AG04449 (cell line): ENCODE measurements around the gene MSI2.
A peak's percentile ranks its signal among the peaks of the same experiment; 100 is the strongest.

Experiments
- CTCF ChIA-PET: fragments of 350-600 bp; formaldehyde crosslinking; extraction: SDS; loops from one replicate; lab custom pipeline; 2021; ENCODE audit warnings: antibody characterized with exemption; lab: Yijun Ruan, JAX
- POLR2A ChIA-PET: fragments of 400-600, 350-600 bp; formaldehyde crosslinking; extraction: SDS; loops from one replicate; lab custom pipeline; 2020; ENCODE audit warnings: antibody characterized with exemption, inconsistent platforms; lab: Yijun Ruan, JAX
- DNase-seq: peaks from one replicate; pipeline ENCODE4 v3.0.0-alpha.2; 2010; ENCODE audit warnings: low read depth, low spot score
- H3K4me3 ChIP-seq: 2 replicates; pipeline ENCODE4 v1.5.1; 2011; ENCODE audit warnings: low read depth, mild to moderate bottlenecking, control low read depth, low read length
- CTCF ChIP-seq: IDR thresholded peaks from one replicate; pipeline ENCODE4 v1.5.1; 2011; ENCODE audit warnings: mild to moderate bottlenecking, moderate library complexity, low read length, control low read depth, inconsistent platforms; ENCODE audit not compliant: insufficient read depth; ENCODE audit errors: missing control alignments

The MSI2 gene

GRCh38 chr17:57653279-57653678 is 397.0 kb downstream of the MSI2 start:
- no peak overlapping the region for H3K4me3 ChIP-seq
- CTCF ChIA-PET = no interaction called here
- no peak for DNase-seq
- POLR2A ChIA-PET = no interaction called here
- no peak for TF ChIP-seq CTCF

DNA sequence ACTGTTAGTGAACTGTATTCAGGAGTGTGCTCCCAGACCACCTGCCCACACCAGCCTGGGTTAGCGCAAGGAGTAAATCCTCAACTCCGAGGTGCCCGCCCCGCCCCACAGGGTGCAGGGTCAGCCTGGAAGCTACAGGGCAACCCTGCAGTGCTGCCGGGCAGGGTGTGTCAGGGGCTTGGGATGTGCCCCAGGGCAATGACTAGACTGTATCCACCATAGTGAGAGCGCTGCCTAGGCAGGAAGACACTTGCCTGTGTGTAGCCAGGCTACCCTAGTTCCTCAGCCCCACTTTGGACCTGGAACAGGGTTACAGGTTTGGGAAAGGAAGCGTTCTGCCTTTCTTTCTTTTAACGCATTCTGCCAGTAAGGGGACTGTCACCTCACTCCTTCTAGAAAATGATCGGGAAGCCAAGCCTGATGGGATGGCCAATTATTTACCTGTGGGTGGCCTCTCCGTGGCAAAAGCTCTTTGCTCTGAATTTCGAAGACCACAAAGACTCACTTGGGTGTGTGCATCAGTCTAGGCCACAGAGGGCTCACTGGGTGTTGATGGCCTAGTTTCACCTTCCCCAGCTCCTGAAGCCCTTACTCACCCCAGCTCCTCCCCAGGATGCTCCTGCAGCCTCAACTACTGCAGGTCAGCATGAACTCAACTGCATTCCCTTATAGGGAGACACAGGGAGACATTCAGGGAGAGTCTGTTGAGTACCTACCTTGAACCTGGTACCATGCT is 397.9 kb downstream of the MSI2 start:
- TF ChIP-seq CTCF = no peak
- no peak overlapping the region for H3K4me3 ChIP-seq
- DNase-seq = no peak
- ChIA-PET CTCF (interaction anchor here (1.7 kb wide), 1 partner anchor 56 kb away, joined by 4 read pairs; no protein-coding TSS in a partner anchor), POLR2A (no interaction called here)

- H3K4me3 ChIP-seq = no peak overlapping the region
- ChIA-PET CTCF (interaction anchor here (0.8 to 1.7 kb wide), 2 partner anchors 16 to 57 kb away, joined by 3 to 4 read pairs; no protein-coding TSS in a partner anchor), POLR2A (no interaction called here)
- TF ChIP-seq CTCF = no peak
- DNase-seq = no peak
Measured at GRCh38 chr17:57655553-57655952, 399.2 kb downstream of the MSI2 start.

- POLR2A ChIA-PET = no interaction called here
- CTCF ChIA-PET = interaction anchor here (8.8 kb wide), 1 partner anchor 16 kb away, joined by 96 read pairs; no protein-coding TSS in a partner anchor
- TF ChIP-seq CTCF = no peak
- DNase-seq = no peak
- H3K4me3 ChIP-seq = no peak overlapping the region
Measured at GRCh38 chr17:57657211-57657610, 400.9 kb downstream of the MSI2 start.

DNA sequence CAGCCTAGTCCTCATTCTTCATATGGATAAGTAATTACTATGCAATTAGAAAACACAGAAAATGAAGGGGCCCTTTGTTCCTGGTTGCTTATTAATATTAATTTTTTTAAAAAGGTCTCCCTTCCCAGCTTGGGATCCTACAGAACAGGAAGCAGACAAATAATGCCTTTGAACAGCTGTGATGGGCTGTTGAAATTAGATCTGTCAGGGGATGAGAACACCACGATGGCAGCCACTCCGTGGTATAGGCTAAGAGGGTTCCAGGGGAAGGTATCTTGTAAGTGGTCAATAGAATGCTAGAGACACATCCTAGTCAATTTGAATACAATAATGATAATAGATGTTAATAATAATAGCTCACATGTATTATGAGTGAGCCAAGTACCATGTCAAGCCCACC is 405.7 kb downstream of the MSI2 start:
- no peak for DNase-seq
- ChIA-PET CTCF (interaction anchor here (1.2 to 8.8 kb wide), 4 partner anchors 11 to 419 kb away, joined by 5 to 96 read pairs (median 26); no protein-coding TSS in a partner anchor), POLR2A (no interaction called here)
- H3K4me3 ChIP-seq = no peak overlapping the region
- no peak for TF ChIP-seq CTCF

DNA sequence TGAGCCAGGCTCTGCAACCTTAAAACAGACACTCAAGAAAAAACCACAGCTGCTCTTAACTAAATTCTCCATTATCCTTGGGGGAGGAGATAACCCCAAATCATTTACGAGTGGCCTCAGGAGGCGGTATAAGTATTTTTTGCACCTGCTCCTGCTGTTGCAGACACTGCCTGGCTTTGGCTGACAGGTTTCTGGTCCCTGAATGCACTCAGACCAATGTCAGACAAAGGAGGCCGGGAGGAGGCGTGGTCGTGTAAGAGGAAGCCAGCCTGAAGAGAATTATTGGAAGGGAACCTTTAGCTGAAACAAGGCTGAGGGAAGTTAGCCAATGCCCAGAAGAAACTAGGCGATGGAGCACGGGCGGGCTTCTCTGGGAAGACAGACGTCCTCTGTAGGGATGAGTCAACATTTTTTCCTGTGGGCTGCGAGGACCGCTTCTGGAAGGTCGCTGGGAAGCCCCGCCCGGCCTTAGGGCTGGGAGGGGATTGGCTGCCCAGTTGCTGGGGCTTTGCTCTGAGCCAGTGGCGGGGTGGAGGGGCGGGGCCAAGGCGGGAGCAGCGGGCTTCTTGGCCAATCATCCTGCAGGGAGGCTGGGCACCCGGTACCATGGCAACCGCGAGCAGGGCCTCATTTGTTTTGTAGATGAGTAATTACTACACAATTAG is 406.5 kb downstream of the MSI2 start:
- H3K4me3 ChIP-seq = peak overlapping the region; percentile 34
- CTCF ChIA-PET = interaction anchor here (1.2 to 8.8 kb wide), 6 partner anchors 10 to 419 kb away, joined by 5 to 96 read pairs (median 8); no protein-coding TSS in a partner anchor

More for the DNA sequence above, 406.5 kb downstream of the MSI2 start:
- peak; percentile 95 for DNase-seq
- POLR2A ChIA-PET = no interaction called here
- TF ChIP-seq CTCF = no peak
